ENCODE data around the gene FAM151A. TPM values are rescaled to one million over a fixed set of nuclear protein-coding genes. Genes with fewer than 3 reads are reported as not detected.

FAM151A gene
- total RNA-seq, 2 experiments from 2014 or later: not detected

DNA sequence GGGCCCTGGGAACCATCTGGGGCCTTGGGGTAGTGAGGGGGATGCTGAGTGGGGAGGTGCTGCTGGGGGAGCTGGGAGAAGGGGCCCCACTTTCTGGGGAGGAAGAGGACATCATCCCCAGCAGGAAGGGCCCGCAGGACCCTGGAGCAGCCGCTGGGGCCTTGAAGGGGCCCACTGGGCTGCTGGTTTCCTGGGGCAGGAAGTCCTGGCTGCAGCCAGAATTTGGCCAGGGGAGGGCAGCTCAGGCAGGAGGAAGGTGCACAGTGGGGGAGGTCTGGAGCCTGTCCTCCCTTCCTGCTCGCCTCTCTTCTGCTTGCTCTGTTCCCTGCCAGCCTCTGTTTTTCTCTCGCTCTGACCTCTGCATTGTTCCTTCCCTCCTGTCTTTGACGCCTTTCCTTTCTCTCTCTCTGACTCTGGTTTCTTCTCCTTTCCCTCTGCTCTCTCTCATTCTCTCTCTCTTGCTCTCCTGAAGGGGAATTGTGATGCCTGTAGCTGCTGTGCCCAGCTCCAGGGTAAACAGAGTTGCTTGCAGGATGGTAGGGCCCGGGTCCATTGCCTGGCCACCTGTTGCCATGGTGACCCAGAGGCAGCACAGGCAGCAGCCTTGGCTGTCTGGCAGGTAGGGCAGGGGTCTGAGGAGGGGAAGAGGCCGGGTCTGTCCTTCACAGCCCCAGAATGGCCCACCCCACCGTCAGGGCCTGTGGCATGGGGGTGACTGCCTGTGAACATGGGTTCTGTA is 51.4 kb downstream of the FAM151A start:
- no peak overlapping the region for H3K4me3 Mint-ChIP-seq
- no peak overlapping the region for H3K27ac Mint-ChIP-seq
- H3K36me3 Mint-ChIP-seq: no peaks in the 10 kb centered on the region
- DNase-seq (no peak), ATAC-seq (ENCODE audit: low read depth) (no peak)
- POLR2A ChIA-PET: no interaction called here
- H3K4me1 Mint-ChIP-seq: peaks cover 10% of the 10 kb centered on the region
- no peaks in the 10 kb centered on the region for H3K27me3 Mint-ChIP-seq
- H3K9me3 Mint-ChIP-seq: no peaks in the 10 kb centered on the region

DNA sequence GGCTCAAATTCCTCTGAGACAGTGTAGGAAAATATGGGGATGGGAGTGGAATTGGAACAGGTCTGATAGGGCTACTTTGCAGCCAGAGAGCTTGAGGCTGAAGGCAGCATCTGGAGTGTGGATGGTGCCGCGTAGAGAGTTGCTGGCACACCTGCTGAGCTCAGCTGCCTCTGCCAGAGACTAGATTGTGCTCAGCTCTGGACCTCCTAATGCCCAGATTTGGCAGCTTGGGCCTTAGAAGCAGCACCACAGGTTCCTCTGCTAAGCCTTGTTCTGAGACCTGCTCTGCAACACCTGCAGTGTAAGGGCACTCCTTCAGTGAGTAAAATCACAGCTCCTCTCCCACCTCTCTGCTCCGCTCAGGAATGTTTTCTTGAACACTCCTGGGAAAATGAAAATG is 52.0 kb downstream of the FAM151A start:
- ATAC-seq (ENCODE audit: low read depth) (no peak), DNase-seq (no peak)
- H3K36me3 Mint-ChIP-seq: no peaks in the 10 kb centered on the region
- no peak overlapping the region for H3K4me3 Mint-ChIP-seq
- POLR2A ChIA-PET: no interaction called here
- peak overlapping the region; percentile 22 for H3K27ac Mint-ChIP-seq
- H3K4me1 Mint-ChIP-seq: peaks cover 10% of the 10 kb centered on the region
- no peaks in the 10 kb centered on the region for H3K9me3 Mint-ChIP-seq
- H3K27me3 Mint-ChIP-seq: no peaks in the 10 kb centered on the region

DNA sequence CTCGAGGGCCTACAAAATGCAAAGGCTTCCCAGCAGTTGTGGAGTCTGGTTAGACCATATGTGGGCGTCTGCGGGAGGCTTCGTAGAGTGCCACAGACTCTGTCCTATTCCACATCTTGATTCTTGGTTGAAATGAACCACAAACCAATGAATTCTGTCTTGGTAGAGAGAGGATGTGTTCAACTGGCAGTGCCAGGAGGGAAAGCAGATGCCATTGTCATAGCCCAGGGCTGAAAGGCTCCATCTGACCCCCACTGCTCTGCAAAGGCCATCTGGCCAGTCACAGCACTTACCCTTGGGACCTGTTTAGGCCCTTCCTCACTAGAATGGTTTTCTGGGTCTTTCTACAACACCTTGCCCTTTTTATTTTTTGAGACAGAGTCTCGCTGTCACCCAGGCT is 53.2 kb downstream of the FAM151A start:
- Mint-ChIP-seq H3K27ac (no peak overlapping the region), H3K4me3 (no peak overlapping the region), H3K4me1 (peaks cover 8% of the 10 kb centered on the region), H3K27me3 (no peaks in the 10 kb centered on the region), H3K36me3 (no peaks in the 10 kb centered on the region), H3K9me3 (no peaks in the 10 kb centered on the region)
- ATAC-seq (ENCODE audit: low read depth): no peak
- no peak for DNase-seq
- POLR2A ChIA-PET: no interaction called here

DNA sequence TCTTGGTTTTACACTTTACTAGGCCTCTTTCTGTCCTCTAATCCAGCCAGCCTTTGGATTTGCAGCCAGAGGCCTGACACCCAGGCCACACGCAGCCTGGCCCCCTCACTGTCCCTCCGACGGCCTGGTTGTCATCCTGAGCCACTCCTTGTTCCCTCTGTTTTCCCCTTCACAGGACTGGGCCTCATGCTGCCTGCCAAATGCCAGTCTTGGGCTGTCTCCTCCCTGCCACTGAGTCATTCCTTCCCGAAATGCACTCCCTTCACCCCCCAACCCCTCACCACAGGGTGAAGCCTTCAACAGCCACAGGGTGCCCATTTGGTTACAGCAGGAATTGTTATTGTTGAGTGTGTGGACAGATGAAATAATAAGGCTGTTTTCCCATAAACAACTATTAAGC is 54.0 kb downstream of the FAM151A start:
- Mint-ChIP-seq H3K27me3 (no peaks in the 10 kb centered on the region), H3K27ac (no peak overlapping the region), H3K36me3 (no peaks in the 10 kb centered on the region), H3K4me1 (peaks cover 9% of the 10 kb centered on the region), H3K9me3 (no peaks in the 10 kb centered on the region), H3K4me3 (no peak overlapping the region)
- DNase-seq: no peak
- POLR2A ChIA-PET: no interaction called here
- no peak for ATAC-seq (ENCODE audit: low read depth)

DNA sequence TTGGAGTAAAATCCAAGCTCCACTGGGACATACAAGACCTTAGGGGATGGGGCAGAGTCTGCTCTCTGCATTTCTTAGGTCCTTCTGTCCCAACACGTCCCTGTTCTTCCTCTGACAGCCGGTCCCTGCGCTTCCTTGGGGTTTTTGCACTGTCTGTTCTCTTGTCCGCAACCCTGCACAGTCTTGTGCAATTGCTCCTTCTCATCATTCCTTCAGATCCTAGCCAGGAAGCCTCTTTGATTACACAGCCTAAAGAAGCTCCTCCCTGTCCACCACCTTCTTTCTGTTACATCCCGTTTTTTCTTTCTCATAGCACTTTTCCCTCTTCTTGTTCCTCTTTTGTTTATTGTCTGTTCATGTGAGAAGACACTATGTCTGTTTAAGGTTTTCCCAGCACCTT is 55.4 kb downstream of the FAM151A start:
- H3K4me1 Mint-ChIP-seq: peaks cover 10% of the 10 kb centered on the region
- ATAC-seq (ENCODE audit: low read depth) (no peak), DNase-seq (no peak)
- H3K27ac Mint-ChIP-seq: no peak overlapping the region
- H3K4me3 Mint-ChIP-seq: no peak overlapping the region
- no peaks in the 10 kb centered on the region for H3K27me3 Mint-ChIP-seq
- H3K36me3 Mint-ChIP-seq: no peaks in the 10 kb centered on the region
- H3K9me3 Mint-ChIP-seq: no peaks in the 10 kb centered on the region
- POLR2A ChIA-PET: interaction anchor here (0.7 kb wide), 1 partner anchor 9 kb away, joined by 4 read pairs; no protein-coding TSS in a partner anchor

- POLR2A ChIA-PET: no interaction called here
- no peaks in the 10 kb centered on the region for H3K36me3 Mint-ChIP-seq
- H3K27me3 Mint-ChIP-seq: no peaks in the 10 kb centered on the region
- peaks cover 6% of the 10 kb centered on the region for H3K4me1 Mint-ChIP-seq
- H3K4me3 Mint-ChIP-seq: no peak overlapping the region
- no peak for DNase-seq
- H3K27ac Mint-ChIP-seq: no peak overlapping the region
- ATAC-seq (ENCODE audit: low read depth): no peak
- H3K9me3 Mint-ChIP-seq: no peaks in the 10 kb centered on the region
Measured at GRCh38 chr1:54566438-54567141, 56.7 kb downstream of the FAM151A start.

DNA sequence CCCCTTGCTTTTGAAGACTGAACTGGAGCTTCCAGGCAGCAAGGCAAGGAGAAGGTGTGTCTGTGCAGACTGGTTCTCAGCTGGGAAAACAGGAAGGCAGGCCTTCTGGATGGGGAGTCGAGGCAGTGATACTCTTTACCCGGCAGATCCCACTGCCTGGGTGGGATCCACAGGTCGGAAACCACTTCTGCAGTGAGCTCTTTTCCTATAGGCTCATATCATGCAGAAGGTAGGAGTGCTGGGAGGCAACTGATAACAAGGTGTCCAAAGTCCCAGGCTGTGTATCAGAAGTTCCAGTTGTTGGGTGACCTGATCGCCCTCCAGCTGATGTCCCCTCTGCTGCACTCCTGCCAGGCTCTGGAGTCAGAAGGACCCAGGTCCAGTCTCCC is 58.2 kb downstream of the FAM151A start:
- Mint-ChIP-seq H3K27ac (no peak overlapping the region), H3K4me3 (no peak overlapping the region), H3K9me3 (no peaks in the 10 kb centered on the region), H3K4me1 (peaks cover 2% of the 10 kb centered on the region), H3K27me3 (no peaks in the 10 kb centered on the region), H3K36me3 (no peaks in the 10 kb centered on the region)
- POLR2A ChIA-PET: no interaction called here
- DNase-seq (no peak), ATAC-seq (ENCODE audit: low read depth) (no peak)

DNA sequence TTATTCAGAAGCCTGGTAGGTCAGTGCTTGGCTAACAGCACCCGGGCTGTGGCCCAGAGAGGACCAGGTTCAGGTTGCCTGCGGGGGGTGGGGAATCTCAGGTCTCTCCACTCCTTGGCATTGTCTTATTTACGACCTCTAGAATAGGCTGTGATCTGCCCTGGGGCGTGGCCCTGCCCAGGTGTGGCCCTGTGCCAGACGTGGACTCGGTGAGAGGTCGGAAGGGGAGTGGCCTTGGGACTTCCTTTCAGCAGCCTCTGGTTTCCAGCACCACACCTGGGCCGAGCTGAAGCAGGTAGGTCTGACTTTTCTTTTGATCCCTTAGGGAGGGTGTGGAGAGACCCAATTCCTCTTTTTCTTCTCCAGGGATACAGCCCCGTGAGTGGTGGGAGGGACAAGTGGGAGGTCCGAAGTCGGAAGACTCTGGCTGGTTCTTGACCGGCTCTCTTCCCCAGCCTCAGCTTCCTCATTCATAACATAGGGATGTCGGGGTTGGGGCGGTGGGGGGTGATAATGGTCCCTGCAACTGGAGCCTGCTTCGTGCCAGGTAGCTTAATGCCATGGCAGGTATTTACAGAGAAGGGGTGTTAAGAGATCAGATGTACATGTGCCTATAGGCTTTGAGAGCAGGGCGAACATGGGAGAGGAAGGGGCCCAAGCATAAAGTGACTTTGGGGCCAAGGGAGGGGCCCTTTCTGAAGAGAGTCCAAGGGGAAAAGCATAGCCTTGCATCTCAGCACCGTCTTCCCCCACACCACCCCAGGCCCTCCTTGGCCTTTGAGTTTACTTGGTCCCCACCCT is 58.8 kb downstream of the FAM151A start:
- POLR2A ChIA-PET: no interaction called here
- H3K4me1 Mint-ChIP-seq: peaks cover 2% of the 10 kb centered on the region
- ATAC-seq (ENCODE audit: low read depth) (no peak), DNase-seq (peak; percentile 14)
- no peaks in the 10 kb centered on the region for H3K36me3 Mint-ChIP-seq
- H3K27ac Mint-ChIP-seq: no peak overlapping the region
- H3K4me3 Mint-ChIP-seq: no peak overlapping the region
- H3K27me3 Mint-ChIP-seq: no peaks in the 10 kb centered on the region
- no peaks in the 10 kb centered on the region for H3K9me3 Mint-ChIP-seq

- H3K36me3 Mint-ChIP-seq: no peaks in the 10 kb centered on the region
- no peak overlapping the region for H3K4me3 Mint-ChIP-seq
- H3K27ac Mint-ChIP-seq: no peak overlapping the region
- ATAC-seq (ENCODE audit: low read depth) (no peak), DNase-seq (peak; percentile 8)
- H3K27me3 Mint-ChIP-seq: peaks cover 8% of the 10 kb centered on the region
- POLR2A ChIA-PET: no interaction called here
- H3K4me1 Mint-ChIP-seq: peaks cover 5% of the 10 kb centered on the region
- H3K9me3 Mint-ChIP-seq: peaks cover 3% of the 10 kb centered on the region
Measured at GRCh38 chr1:54559771-54560231, 63.5 kb downstream of the FAM151A start.

Other genes with a start within 250 kb of the FAM151A start
- gene SSBP3, start 217.1 kb downstream of the FAM151A start, total RNA-seq: 100 to 1,000 TPM; 109 to 126 TPM
- gene ACOT11, start 75.3 kb downstream of the FAM151A start, total RNA-seq: 1 to 10 TPM; 1.0 to 1.2 TPM
- under 1 TPM in 1 of 2 experiments, not detected in 1; 0.28 TPM for gene MROH7, start 18.3 kb upstream of the FAM151A start, total RNA-seq
- gene TTC4, start 92.3 kb upstream of the FAM151A start, total RNA-seq: 10 to 100 TPM; 19.6 to 20.2 TPM
- gene PARS2, start 141.0 kb upstream of the FAM151A start, total RNA-seq: 1 to 10 TPM; 3.9 to 4.3 TPM
- 10 to 100 TPM in 1 of 2 experiments, 1 to 10 TPM in 1; 9.0 to 10.1 TPM for gene TTC22, start 177.8 kb upstream of the FAM151A start, total RNA-seq

All from activated naive CD8-positive, alpha-beta T cell treated with anti-CD3 and anti-CD28 coated beads, Interleukin-2, amount 10 ng/mL, durations not matched to agents 7 days and 5 days (primary cell).